ENCODE data around the gene CCNQ.

CCNQ gene

DNA sequence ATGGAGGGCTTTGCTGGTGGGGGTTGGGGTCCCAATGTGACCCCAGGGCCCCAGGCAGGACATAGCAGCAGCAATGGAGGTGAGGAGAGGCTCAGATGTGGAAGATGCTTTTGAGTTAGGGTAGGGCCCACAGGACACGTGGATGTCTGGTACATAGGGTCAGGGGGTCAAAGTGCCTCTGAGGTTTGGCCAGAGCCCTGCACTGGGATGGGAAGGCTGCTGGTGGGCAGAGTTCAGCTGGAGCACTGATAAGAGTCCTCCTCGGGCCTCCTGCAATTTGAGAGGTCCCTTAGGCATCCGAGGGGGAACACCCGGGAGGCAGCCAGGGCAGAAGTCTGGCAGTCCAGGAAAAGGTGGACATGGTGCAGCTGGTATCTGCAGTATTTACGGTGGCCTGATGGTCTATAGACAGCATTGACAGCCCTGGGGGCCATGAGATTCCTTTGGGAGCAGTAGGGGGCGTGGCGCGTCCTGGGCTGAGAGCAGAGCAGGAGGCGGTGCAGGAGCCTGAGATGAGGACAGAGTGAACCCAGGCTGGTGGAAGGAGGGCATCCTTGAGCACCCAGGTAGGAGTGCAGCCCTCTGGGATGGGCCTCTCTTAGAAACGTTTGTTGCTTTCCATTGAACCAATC, 22.6 kb downstream of the CCNQ start:
- no peak for DNase-seq

DNA sequence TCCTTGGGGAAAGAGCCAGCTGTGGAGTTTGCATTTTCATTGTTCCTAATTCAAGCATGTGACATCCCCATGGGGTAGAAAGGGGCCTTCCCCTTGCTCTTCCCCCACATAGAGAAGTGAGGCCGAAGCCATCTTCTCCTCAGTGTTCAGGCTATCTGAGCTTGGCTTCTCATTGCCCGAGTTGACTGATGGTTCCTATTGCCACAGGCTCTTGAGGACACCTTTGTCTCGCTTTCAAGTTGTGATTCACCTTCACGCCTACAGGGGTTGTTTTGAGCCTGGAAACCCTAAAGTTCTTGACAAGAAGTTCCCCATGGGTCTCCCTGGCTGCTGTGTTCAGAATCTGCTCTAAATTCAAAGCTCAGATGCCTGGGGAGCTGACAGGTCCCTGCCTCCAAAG, 25.0 kb downstream of the CCNQ start:
- DNase-seq: no peak

DNA sequence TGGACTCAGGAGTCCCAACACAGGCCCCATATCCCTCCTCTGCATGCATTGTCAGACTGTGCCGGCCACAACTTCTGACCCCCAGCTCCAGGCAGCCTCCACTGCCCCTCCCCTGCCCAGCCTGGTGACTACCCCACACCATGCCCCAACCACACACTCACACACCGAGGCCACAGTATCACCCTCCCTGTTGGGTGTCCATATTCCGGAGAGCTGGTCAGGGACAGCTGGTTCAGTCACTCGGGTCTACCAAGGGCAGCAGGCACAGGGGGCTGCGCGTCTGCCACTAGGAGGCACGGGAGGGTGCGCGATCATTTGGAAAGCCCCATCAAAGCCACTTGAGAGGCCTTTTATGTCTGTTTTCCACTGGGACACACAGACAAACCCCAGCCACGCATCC, 26.3 kb downstream of the CCNQ start:
- DNase-seq: no peak

DNA sequence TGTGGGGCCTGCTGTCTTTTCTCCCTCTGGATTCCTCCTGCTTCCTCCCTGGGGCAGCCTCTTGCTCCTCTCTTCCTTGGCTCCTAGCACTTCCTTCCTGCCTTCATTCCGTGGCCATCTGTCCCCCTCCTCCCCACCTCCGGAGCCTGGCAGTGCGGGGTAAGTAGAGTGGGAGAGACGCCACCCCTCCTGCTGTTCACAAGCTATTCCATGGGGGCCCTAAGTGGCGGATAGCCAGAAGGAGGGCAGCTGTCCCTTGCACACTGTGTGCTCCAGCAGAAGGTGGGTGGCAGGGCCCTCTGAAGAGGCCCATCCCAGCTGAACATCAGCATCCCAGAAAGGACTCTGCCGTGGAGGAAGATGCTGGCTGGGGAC, 27.4 kb downstream of the CCNQ start:
- DNase-seq: no peak

DNA sequence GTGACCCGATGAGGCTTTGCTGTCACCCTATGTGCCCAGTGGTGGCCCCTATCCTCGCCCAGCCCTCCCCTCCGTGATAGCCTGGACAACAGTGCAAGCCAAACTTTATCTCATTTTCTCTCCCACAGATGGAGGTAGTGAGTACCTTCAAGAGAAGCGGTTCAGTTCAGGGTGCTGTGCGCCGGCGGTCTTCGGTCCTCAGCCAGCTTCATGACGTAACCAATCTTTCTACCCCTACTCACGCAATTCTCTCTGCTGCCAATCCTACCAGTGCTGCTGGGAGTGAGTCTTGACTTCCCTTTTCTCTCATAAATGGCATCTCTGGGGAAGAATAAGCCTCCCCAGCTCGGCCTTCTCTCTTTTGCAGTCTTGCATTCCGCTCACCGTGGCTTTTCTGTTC, 29.5 kb downstream of the CCNQ start:
- no peak for DNase-seq

DNA sequence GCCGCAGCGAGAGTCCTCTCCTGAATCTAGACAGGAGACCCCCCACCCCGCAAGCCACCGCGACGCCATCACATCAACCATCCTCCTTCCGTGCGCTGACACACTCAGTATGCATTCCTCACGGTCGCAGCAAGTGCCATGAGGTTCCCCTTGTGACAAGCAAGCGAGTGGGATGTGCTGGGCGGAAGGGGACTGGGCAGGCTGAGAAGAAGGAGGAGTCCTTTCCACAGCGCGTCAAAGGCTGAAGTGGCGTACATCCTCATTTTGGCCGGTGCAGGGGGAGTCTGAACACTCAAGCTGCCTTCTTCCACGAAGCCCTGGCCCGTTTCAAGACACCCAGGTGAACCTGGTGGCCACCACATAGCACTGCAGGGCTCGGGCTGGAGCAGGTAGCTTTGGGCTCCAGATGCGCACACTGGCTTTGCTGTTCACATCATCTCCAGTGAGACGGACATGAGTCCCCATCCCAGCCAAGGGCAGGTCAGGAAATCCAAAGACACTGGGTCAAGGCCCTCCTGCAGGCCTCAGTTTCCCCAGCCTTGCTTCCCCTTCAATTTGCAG, 30.4 kb downstream of the CCNQ start:
- DNase-seq: no peak

DNA sequence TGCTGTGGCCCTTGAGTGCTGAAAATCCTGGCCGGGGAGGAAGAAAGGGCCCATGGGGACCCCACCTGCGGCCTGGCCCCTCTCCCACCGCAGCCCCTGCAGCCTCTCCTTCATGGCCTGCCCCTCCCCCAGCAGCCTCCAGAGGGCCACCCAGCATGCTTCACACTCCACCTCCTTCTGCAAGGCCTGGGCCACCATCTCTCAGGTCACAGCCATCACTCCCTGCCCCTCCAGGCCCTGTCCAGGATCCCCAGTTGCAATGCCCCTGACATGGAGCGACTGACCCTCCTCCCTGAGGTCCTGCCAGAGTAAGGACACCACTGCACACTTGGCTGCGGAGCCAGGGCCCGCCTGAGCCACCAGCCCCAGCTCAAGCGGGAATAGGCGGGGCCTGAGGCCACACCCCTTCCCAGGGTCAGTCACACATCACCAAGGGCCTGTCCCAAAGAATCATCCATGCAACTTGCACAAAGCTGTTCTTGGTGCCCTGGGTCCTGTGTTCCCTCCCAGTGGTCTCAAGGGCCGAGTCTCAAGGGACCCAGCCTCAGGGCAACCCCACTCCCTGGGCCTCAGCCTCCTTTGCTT, 32.9 kb downstream of the CCNQ start:
- DNase-seq: no peak

DNA sequence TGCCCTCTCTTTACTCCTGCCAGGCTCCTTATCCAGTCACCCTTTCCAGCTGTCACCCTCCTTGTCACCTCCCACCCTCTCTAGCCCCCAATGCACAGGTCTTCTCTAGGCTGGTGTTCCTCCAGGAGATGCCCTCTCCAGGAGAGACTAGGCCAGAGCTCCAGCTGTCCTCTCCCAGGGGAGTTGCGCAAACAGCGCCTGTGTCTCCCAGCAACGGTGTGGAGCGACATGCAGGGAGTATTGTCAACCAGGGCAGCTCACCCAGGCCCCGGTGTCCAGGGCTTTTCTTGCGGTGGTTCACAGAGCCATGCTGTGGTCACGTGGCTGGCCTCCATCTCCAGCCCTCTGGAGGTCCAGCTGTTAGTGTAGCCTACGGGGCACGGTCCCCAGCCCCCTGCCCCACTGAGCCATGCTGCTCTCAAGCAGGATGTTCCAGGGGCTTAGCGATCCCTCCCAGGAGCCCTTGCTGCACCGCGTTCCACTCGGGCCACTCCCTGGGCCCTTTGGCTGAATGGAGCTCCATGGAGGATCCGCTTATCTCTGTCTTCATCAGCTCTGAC, 34.8 kb downstream of the CCNQ start:
- no peak for DNase-seq

DNA sequence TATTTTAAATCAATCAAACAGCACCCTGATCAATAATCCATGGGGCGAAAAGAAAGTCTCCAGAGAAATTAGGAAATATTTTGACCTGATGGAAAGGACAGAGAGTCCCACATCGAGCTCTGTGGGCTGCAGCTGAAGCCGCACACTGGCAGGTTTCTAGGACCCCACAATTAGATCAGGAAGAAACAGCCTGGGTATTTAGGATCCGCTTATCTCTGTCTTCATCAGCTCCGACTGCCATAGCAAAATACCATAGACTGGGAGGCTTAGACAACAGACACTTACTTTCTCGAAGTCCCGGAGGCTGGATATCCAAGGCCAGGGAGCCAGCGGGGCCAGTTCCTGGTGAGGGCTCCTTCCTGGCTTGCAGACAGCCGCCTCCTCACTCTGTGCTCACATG, 36.4 kb downstream of the CCNQ start:
- DNase-seq: no peak

DNA sequence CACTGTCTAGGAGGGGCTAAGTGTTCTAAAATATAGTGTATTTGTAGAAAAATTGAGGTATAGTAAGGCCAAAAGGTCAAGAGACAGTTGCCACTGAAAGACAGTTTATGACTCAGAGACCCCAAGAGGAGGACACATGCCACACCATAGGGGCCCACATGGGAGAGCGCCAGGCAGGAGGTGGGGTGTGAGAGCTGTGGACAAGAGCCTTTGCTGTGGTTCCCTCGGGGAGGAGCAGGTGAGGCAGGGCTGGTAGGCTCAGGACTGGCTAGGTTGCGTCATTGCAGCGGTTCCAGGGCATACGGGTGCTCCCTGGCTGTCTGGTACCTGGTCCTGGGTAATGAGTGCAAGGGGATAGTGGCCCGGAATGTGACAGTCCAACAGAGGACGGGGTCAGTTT, 37.6 kb downstream of the CCNQ start:
- no peak for DNase-seq

DNA sequence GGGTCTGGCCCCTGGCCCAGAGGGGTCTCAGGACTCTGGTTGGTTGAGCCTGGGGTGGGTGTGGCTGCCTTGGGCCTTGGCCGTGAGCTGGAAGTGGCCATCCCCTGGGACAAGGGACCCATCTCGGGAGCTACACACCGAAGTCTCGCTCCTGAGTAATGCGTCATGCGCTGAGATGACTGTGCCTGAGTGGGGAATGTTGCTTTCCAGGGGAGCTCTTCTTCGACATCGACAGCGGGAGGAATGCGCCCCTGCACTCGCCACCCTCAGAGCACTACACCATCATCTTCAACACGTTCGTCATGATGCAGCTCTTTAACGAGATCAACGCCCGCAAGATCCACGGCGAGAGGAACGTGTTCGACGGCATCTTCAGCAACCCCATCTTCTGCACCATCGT, 38.5 kb downstream of the CCNQ start:
- DNase-seq: peak in 13 of 56 donors; percentile 1 to 47 (median 15)

DNA sequence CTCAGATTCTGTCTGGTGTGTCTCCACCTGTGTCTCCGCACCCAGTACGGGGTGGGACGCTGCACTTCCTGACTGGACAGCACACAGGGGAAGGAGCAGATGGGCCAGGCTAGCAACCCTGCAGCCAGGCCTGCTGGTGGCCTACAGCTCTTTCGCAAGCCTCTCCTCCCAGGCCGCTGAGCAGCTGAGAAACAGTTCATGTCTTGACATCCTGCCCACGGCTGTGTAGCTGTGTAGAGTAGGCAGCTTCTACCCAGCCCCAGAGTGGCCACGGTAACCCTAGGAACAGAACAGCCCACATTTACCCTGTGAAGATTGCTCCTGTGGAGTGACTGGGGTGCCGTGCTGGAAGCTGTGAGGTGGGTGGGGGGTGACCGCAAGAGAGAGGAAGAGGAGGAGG, 38.9 kb downstream of the CCNQ start:
- DNase-seq: peak in 2 of 56 donors; percentile 6 to 21

DNA sequence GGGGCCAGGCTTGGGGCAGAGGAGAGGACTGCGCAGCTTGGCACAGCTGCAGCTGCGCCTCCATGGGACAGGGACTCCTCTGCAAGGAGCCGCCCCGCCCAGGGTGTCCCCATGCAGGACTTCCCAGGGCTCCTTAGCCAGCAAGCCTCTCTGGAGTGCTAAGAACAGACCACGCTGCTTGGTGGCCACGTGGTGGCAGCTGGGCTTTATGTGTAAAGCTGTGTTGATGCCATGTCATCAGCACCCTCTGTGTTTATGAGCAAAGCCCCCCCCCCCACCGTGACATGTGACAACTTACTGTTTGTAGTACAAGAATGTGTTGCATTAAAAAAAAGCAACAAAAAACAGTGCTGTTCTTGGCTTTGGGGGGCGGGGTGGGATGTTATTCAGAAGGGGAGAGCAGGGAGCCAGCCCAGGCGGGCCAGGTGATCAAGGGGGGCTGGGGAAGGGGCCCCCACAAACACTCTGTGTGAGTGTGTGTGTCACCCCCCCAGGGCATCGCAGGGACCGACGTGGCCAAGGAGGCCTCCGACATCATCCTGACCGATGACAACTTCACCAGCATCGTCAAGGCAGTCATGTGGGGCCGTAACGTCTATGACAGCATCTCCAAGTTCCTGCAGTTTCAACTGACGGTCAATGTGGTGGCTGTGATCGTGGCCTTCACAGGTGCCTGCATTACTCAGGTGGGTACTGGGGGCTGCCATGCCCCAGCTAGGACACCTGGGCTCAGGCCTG, 41.2 kb downstream of the CCNQ start:
- DNase-seq: peak in 19 of 56 donors; percentile 1 to 50 (median 13)

DNA sequence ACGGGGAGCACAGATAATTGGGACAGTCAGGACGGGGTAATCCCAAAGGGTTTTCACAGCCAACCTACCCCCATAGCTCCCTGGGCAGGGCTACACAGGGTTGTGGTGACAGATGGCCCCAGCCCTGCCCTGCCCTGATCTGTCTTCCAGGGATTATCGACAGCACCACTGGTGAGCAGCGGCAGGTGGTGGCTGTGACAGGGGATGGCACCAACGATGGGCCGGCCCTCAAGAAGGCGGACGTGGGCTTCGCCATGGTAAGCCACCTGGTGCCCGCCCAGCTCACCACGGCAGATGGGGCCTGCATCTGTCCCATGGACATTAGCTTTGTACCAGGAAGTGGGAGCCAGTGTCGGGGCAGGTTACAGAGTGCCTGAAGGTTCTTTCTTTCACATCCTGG, 42.2 kb downstream of the CCNQ start:
- no peak for DNase-seq

DNA sequence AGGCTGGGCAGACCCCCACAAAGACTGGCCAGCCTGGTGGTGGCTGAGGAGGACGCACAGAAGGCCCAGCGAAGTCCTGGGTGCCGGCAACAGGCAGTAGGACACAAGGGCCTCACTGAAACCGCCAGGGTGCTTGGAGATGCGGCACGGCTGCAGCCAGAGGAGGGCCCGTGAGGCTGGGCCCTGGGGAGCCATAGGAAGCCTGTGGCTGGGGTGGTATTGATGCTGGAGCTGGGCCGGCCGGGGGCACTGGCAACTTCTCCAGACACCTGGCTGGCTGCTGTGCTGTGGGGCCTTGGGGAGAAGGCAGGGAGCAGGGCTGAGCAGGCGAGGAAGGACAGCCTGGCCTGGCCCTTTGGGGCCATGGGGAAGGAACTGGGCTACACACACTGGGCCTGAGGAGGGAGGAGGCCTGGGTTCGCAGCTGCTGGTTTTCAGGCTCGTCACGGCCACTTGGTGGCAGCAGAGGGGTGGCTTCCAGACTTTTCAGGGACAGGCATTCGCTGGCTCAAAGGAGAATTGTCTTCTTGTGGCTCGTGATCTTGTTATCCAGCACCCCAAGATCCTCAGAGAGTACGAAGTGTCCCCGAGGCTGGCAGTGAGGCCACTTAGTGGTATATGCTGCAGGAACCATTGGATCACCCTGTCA, 44.3 kb downstream of the CCNQ start:
- DNase-seq: peak in 52 of 56 donors; percentile 6 to 86 (median 68)

DNA sequence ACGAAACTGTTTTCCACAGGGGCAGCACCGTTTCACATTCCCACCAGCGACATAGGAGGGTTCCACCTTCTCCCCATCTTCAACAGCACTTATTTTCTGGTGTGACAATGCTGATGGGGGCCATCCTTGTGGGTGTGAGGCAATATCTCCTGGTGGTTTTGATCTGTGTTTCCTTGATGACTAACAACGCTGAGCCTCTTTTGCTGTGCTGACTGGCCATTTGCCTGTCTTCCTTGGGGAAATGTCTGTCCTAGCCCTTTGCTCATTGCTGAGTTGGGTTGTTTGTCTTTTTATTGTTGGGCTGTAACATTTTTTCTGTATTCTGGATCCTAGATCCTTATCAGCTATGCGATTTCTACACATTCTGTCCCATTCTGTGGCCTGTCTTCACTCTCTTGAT, 47.8 kb downstream of the CCNQ start:
- no peak for DNase-seq

DNA sequence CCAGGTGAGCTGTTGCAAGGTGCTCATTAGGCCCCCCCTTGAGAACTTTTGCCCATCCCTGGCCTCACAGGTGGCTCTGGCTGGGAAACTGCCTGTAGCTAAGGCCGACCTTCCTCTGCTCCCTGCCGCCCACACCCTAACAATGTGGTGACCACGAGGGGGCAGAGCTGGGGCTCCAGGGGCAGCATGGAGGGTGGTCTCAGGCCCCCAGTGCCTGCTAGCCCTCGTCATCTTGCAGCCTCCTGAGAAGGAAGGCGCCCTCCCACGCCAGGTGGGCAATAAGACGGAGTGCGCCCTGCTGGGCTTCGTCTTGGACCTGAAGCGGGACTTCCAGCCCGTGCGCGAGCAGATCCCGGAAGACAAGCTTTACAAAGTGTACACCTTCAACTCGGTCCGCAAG, 49.1 kb downstream of the CCNQ start:
- DNase-seq: no peak

DNA sequence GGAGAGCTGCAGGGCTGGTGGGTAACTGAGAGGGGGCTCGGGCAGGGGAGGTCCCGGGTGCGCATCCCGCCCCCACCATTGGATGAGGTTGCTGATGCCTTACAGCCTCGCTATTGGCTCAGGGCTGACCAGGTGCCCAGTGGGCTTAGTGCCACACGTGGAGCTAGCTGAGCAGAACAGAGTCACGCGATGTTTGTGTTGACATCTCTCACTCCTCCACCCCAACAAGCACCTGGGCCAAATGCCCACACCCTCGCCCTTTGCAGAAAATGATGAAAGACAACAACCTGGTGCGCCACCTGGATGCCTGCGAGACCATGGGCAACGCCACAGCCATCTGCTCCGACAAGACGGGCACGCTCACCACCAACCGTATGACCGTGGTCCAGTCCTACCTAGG, 49.7 kb downstream of the CCNQ start:
- DNase-seq: no peak

DNA sequence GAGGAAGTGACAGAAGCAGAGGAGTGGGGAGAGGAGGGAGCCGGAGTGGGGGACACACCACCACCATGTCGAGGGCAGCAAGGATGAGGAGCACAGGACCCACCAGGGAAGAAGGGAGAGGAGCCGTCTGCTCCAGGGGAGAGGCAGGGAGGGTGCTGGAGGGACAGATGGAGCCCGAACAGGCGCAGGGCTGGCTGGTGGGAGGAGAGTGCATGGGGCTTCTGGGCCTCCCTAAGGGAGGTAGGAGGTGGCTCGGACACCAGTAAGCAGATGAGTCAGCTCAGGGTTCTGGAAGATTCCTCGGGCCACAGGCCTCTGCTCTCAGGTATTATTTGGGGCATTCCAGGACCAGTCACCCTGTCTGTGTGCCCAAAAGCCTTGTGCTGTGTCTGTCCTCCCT, 51.7 kb downstream of the CCNQ start:
- DNase-seq: no peak

DNA sequence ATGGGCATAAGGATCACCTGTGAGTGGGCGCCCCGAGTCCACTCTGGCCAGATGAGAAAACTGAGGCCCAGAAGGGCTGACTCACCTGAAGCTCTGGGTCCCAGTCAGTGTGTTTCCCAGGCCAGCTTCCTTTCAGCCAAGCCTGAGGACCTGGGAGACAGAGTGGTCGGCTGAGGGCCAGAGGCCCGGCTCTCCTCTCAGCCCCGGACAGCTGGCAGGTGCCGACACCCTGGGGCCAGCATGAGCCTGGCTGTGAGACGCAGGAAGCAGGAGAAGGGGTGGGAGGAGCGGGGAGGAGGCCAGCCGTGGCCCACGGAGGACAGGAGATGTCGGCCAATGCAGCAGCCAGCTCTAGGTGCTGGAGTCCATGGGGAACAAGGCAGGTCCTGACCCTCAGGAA, 52.6 kb downstream of the CCNQ start:
- no peak for DNase-seq

DNA sequence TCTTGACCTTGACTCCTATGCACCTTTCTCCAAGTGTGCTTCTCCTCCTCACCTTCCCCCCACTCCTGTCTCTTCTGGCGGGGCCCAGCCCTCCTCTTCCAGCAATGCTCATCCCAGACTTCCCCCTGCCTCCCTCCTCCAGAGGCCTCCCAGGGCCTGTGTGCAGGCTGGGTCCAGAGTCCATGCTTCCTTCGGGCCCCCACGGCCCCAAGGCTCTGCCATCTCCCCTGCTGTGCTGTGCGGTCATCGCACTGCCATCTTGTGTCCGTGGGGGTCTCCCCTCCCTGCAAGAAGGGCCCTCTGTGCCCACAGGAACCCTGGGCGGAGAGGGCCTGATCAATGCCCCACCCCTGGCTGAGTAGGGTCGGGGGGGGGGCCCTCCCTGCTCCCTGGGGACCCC, 54.2 kb downstream of the CCNQ start:
- DNase-seq: no peak

DNA sequence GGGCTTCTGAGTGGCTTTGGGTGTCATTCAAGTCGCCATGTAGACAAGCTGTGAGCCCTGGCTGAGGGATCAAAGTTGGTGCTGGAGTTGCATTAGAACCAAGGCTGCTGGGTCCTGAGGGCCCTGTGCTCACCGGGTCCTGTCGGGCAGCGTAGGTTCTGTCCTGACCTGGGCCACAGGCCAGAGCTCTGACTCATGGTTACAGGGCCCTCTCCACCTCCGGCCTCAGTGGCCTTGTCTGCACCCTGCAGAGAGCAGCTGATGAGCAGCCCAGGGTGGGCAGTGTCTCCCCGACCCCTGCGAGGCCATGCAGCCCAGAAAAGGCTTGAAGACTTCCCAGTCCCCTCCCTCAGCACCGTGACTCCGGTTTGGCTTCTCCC, 59.0 kb downstream of the CCNQ start:
- DNase-seq: no peak

Measured in nucleus accumbens (tissue), 56 donors.